ENCODE data around the gene SHISA6.

SHISA6 gene

GRCh38 chr17:11486101-11486867, 245.3 kb downstream of the SHISA6 start:
- TF ChIP-seq EP300 (IDR thresholded peaks at IDR 0.05; ENCODE audit: borderline replicate concordance) (no peak), TAF1 (IDR thresholded peaks at IDR 0.05; ENCODE audit: low read depth) (no peak), TEAD4 (IDR thresholded peaks at IDR 0.05) (no peak), FOXM1 (IDR thresholded peaks at IDR 0.05; ENCODE audit: borderline replicate concordance, low read depth) (no peak)

- TF ChIP-seq CREB1 (IDR thresholded peaks at IDR 0.05; ENCODE audit: low read depth) (no peak), MAX (IDR thresholded peaks at IDR 0.05) (no peak), TCF12 (IDR thresholded peaks at IDR 0.05; ENCODE audit: low read depth) (no peak), TEAD4 (IDR thresholded peaks at IDR 0.05) (no peak), CEBPB (IDR thresholded peaks at IDR 0.05) (no peak), EP300 (IDR thresholded peaks at IDR 0.05; ENCODE audit: borderline replicate concordance) (no peak), ZBTB7A (IDR thresholded peaks at IDR 0.05; ENCODE audit: low read depth) (no peak), NFIC (IDR thresholded peaks at IDR 0.05) (no peak)
Observed at GRCh38 chr17:11486868-11487310, 245.9 kb downstream of the SHISA6 start.

- no peak for TF ChIP-seq ZBTB7A (IDR thresholded peaks at IDR 0.05; ENCODE audit: low read depth)
- no peak for TF ChIP-seq TCF12 (IDR thresholded peaks at IDR 0.05; ENCODE audit: low read depth)
- no peak for TF ChIP-seq YY1 (IDR thresholded peaks at IDR 0.05; ENCODE audit: low read depth)
- TF ChIP-seq CEBPB (IDR thresholded peaks at IDR 0.05), result no peak
- TF ChIP-seq EP300 (IDR thresholded peaks at IDR 0.05; ENCODE audit: borderline replicate concordance), result no peak
- TF ChIP-seq USF1 (IDR thresholded peaks at IDR 0.05), result no peak
- TF ChIP-seq EGR1 (IDR thresholded peaks at IDR 0.05), result no peak
- TF ChIP-seq REST (IDR thresholded peaks at IDR 0.05; ENCODE audit: low read depth), result no peak
- no peak for TF ChIP-seq TAF1 (IDR thresholded peaks at IDR 0.05; ENCODE audit: low read depth)
- TF ChIP-seq MAX (IDR thresholded peaks at IDR 0.05), result no peak
- TF ChIP-seq FOXM1 (IDR thresholded peaks at IDR 0.05; ENCODE audit: borderline replicate concordance, low read depth), result no peak
- no peak for TF ChIP-seq CREB1 (IDR thresholded peaks at IDR 0.05; ENCODE audit: low read depth)
- no peak for TF ChIP-seq RAD21 (IDR thresholded peaks at IDR 0.05; ENCODE audit: low read depth)
- no peak for TF ChIP-seq TEAD4 (IDR thresholded peaks at IDR 0.05)
- TF ChIP-seq NFIC (IDR thresholded peaks at IDR 0.05), result no peak
Observed at GRCh38 chr17:11487469-11487868, 246.5 kb downstream of the SHISA6 start.

- no peak for TF ChIP-seq NFIC (IDR thresholded peaks at IDR 0.05)
- TF ChIP-seq RAD21 (IDR thresholded peaks at IDR 0.05; ENCODE audit: low read depth), result no peak
- no peak for TF ChIP-seq REST (IDR thresholded peaks at IDR 0.05; ENCODE audit: low read depth)
- no peak for TF ChIP-seq EP300 (IDR thresholded peaks at IDR 0.05; ENCODE audit: borderline replicate concordance)
- no peak for TF ChIP-seq EGR1 (IDR thresholded peaks at IDR 0.05)
- TF ChIP-seq CREB1 (IDR thresholded peaks at IDR 0.05; ENCODE audit: low read depth), result no peak
- TF ChIP-seq MAX (IDR thresholded peaks at IDR 0.05), result no peak
- TF ChIP-seq ZBTB7A (IDR thresholded peaks at IDR 0.05; ENCODE audit: low read depth), result no peak
- TF ChIP-seq CEBPB (IDR thresholded peaks at IDR 0.05), result no peak
- TF ChIP-seq TEAD4 (IDR thresholded peaks at IDR 0.05), result no peak
- TF ChIP-seq YY1 (IDR thresholded peaks at IDR 0.05; ENCODE audit: low read depth), result no peak
- no peak for TF ChIP-seq FOXM1 (IDR thresholded peaks at IDR 0.05; ENCODE audit: borderline replicate concordance, low read depth)
- no peak for TF ChIP-seq TCF12 (IDR thresholded peaks at IDR 0.05; ENCODE audit: low read depth)
- no peak for TF ChIP-seq TAF1 (IDR thresholded peaks at IDR 0.05; ENCODE audit: low read depth)
- no peak for TF ChIP-seq USF1 (IDR thresholded peaks at IDR 0.05)
Observed at GRCh38 chr17:11488407-11488806, 247.4 kb downstream of the SHISA6 start.

- TF ChIP-seq YY1 (IDR thresholded peaks at IDR 0.05; ENCODE audit: low read depth), result no peak
- TF ChIP-seq TAF1 (IDR thresholded peaks at IDR 0.05; ENCODE audit: low read depth), result no peak
- no peak for TF ChIP-seq CREB1 (IDR thresholded peaks at IDR 0.05; ENCODE audit: low read depth)
- TF ChIP-seq NFIC (IDR thresholded peaks at IDR 0.05), result no peak
- TF ChIP-seq FOXM1 (IDR thresholded peaks at IDR 0.05; ENCODE audit: borderline replicate concordance, low read depth), result no peak
- no peak for TF ChIP-seq ZBTB7A (IDR thresholded peaks at IDR 0.05; ENCODE audit: low read depth)
- TF ChIP-seq TEAD4 (IDR thresholded peaks at IDR 0.05), result no peak
- TF ChIP-seq USF1 (IDR thresholded peaks at IDR 0.05), result no peak
- TF ChIP-seq REST (IDR thresholded peaks at IDR 0.05; ENCODE audit: low read depth), result no peak
- TF ChIP-seq CEBPB (IDR thresholded peaks at IDR 0.05), result no peak
- TF ChIP-seq MAX (IDR thresholded peaks at IDR 0.05), result no peak
- TF ChIP-seq EP300 (IDR thresholded peaks at IDR 0.05; ENCODE audit: borderline replicate concordance), result no peak
- TF ChIP-seq EGR1 (IDR thresholded peaks at IDR 0.05), result no peak
- TF ChIP-seq TCF12 (IDR thresholded peaks at IDR 0.05; ENCODE audit: low read depth), result no peak
- no peak for TF ChIP-seq RAD21 (IDR thresholded peaks at IDR 0.05; ENCODE audit: low read depth)
Observed at GRCh38 chr17:11490171-11490755, 249.2 kb downstream of the SHISA6 start.

All from Ishikawa (cell line).